Stomach (tissue), 4 donors: Measurements from ENCODE around the gene CITED4.

Experiments
- POLR2AphosphoS5 ChIP-seq, 3 donors: sonication (generic); formaldehyde crosslinking; IDR thresholded peaks; one replicate each; pipeline ENCODE4 v1.6.1; 2016; ENCODE audit warnings: antibody characterized with exemption in 3 of 3
- TF ChIP-seq, protein P1 (sequence below), 7 experiments: fragments of 450-650 bp in 4 of 7; fragments of 200-600 bp in 3 of 7; sonication (generic) in 3 of 7; IDR thresholded peaks; one replicate each; pipeline ENCODE4 v1.5.1; 2016 to 2019; ENCODE audit warnings: antibody characterized with exemption in 7 of 7, control low read depth in 2 of 7, mild to moderate bottlenecking in 1 of 7

DNA sequence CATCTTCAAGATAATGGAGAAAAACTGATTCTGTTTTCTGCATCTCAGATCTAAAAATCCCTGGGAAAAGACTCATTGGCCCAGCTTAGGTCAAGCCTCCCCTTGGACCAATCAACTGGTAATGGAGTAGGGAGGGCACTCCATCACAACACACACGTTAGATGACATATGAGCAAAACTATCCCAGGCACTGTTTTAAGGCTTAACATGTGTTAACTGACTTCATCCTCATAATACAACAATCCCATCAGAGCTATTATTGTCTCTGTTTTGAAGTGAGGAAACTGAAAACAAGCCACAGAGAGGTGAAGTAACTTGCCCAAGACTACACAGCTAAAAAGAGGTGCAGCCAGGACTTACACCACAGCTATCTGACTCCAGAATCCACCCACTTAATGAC lies 14.7 kb upstream of the CITED4 start:
- TF ChIP-seq, protein P1, sequence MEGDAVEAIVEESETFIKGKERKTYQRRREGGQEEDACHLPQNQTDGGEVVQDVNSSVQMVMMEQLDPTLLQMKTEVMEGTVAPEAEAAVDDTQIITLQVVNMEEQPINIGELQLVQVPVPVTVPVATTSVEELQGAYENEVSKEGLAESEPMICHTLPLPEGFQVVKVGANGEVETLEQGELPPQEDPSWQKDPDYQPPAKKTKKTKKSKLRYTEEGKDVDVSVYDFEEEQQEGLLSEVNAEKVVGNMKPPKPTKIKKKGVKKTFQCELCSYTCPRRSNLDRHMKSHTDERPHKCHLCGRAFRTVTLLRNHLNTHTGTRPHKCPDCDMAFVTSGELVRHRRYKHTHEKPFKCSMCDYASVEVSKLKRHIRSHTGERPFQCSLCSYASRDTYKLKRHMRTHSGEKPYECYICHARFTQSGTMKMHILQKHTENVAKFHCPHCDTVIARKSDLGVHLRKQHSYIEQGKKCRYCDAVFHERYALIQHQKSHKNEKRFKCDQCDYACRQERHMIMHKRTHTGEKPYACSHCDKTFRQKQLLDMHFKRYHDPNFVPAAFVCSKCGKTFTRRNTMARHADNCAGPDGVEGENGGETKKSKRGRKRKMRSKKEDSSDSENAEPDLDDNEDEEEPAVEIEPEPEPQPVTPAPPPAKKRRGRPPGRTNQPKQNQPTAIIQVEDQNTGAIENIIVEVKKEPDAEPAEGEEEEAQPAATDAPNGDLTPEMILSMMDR (IDR thresholded peaks at IDR 0.05) = no peak
- no peak for TF ChIP-seq POLR2AphosphoS5 (IDR thresholded peaks at IDR 0.05)
